HepG2 (cell line): ENCODE data around the gene GLIS2. TPM values are rescaled to one million over a fixed set of nuclear protein-coding genes. Genes with fewer than 3 reads are reported as not detected.

ENCODE experiments used
- GATAD2A ChIP-seq: IDR thresholded peaks from 2 replicates; pipeline ENCODE4 v1.6.1; 2016
- IRF2 ChIP-seq: IDR thresholded peaks from 2 replicates; pipeline ENCODE4 v1.6.1; 2018; ENCODE audit warnings: missing genetic modification reagents, missing compliant biosample characterization
- NR0B2 ChIP-seq: sonication (generic); formaldehyde crosslinking; IDR thresholded peaks from 2 replicates; pipeline ENCODE4 v1.4.0; 2020; ENCODE audit warnings: mild to moderate bottlenecking, missing genetic modification reagents
- PRDM10 ChIP-seq: sonication (generic); formaldehyde crosslinking; IDR thresholded peaks from 2 replicates; pipeline ENCODE4 v1.4.0; 2020; ENCODE audit warnings: low read depth, missing genetic modification reagents
- PRPF4 ChIP-seq: fragments of 200-400 bp; formaldehyde crosslinking; IDR thresholded peaks from 2 replicates; pipeline ENCODE4 v1.6.1; 2016; ENCODE audit warnings: low read length, low read depth; ENCODE audit not compliant: poor library complexity, severe bottlenecking
- SKIL ChIP-seq: sonication (generic); formaldehyde crosslinking; IDR thresholded peaks from 2 replicates; pipeline ENCODE4 v1.8.0; 2022; ENCODE audit warnings: missing genetic modification reagents, mild to moderate bottlenecking, moderate library complexity, borderline replicate concordance
- STAG1 ChIP-seq: sonication (generic); formaldehyde crosslinking; IDR thresholded peaks from 2 replicates; pipeline ENCODE4 v1.4.0; 2020; ENCODE audit warnings: missing genetic modification reagents
- ZIK1 ChIP-seq: sonication (generic); formaldehyde crosslinking; IDR thresholded peaks from 2 replicates; pipeline ENCODE4 v1.5.0; 2020; ENCODE audit warnings: mild to moderate bottlenecking, low read depth, missing genetic modification reagents, borderline replicate concordance
- ZNF136 ChIP-seq: sonication (generic); formaldehyde crosslinking; IDR thresholded peaks from 2 replicates; pipeline ENCODE4 v1.8.1; 2022; ENCODE audit warnings: low read depth, mild to moderate bottlenecking, moderate library complexity, missing genetic modification reagents
- ZNF451 ChIP-seq: sonication (generic); formaldehyde crosslinking; IDR thresholded peaks from 2 replicates; pipeline ENCODE4 v1.5.0; 2020; ENCODE audit warnings: mild to moderate bottlenecking, missing genetic modification reagents
- ZNF644 ChIP-seq: IDR thresholded peaks from 2 replicates; pipeline ENCODE4 v1.6.1; 2016; ENCODE audit warnings: low read depth
- ZNF709 ChIP-seq: sonication (generic); formaldehyde crosslinking; IDR thresholded peaks from 2 replicates; pipeline ENCODE4 v1.5.0; 2020; ENCODE audit warnings: mild to moderate bottlenecking, missing genetic modification reagents
- ZNF781 ChIP-seq: sonication (generic); formaldehyde crosslinking; IDR thresholded peaks from 2 replicates; pipeline ENCODE4 v1.5.1; 2020; ENCODE audit warnings: borderline replicate concordance, mild to moderate bottlenecking, missing genetic modification reagents; ENCODE audit errors: not compliant biosample characterization
- polyA plus RNA-seq, 8 experiments: library from polyadenylated mRNA; depleted of rRNA in 3 of 8; stranded (reverse) in 7 of 8; unstranded in 1 of 8; fragments of >200 nt; fragmentation: Illumina TruSeq in 4 of 8; extraction: Trizol in 4 of 8; gene quantifications; 2 replicates each; pipeline versions ENCODE4 v1.2.1 to v1.2.3, GENCODE V29; 2011 to 2016; ENCODE audit warnings: low read depth in 4 of 8, missing spikeins in 1 of 8, mixed read lengths in 1 of 8; ENCODE audit not compliant: insufficient read depth in 1 of 8
- total RNA-seq, 5 experiments: library from RNA; depleted of rRNA; stranded (reverse); fragments of >200 nt; fragmentation: Illumina TruSeq; extraction: Trizol; gene quantifications; 2 replicates each; pipeline ENCODE4 v1.2.3, GENCODE V29; 2016; ENCODE audit warnings: low read depth in 1 of 5
- TF ChIP-seq, protein P1 (sequence below): IDR thresholded peaks from 2 replicates; pipeline ENCODE4 v1.6.1; 2016; ENCODE audit warnings: mild to moderate bottlenecking
- TF ChIP-seq, protein P2 (sequence below): sonication (generic); formaldehyde crosslinking; IDR thresholded peaks from 2 replicates; pipeline ENCODE4 v1.4.0; 2020; ENCODE audit warnings: mild to moderate bottlenecking, missing genetic modification reagents

Gene GLIS2
- total and polyA plus RNA-seq, 2 of the 13 experiments (the other 11 are each of a cell fraction or from before 2014, with no cell fraction given) = 0.28 to 0.29 TPM

DNA sequence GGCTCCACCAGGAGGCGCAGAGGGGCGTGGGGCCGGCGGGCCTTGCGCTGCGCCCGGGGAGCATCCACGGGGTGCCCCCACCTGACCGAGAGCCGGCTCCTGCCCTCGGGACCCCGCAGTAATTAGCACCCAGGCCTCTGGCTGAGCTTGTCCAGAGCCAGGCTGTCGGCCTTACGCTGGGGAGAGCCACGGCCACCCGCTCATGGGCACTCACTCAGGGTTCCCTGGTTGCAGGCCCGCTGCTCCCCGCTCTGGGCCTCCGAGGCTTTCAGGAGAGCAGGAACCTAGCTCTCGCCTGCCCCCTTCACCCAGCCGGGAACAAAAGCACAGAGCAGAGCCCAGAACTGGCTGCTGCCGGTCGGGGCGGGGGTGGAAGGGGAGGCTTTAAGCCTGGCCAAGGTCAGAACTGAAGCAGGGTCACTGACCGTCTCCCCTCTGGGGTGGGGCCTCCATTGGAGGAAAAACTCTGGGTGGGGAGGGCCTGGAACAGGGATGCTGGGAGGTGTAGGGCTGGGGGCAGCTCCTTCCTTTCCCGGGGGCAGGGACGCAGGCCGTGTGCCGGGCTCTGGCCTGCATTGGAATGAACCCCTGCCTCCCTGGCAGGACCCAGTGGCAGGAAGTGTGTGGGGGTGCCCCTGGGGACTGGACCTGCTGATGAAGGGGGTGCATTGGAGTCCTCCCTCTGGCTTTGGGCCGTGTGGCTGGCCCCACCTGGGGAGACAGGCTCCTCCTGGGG is 12.3 kb downstream of the GLIS2 start (continued):
- peak; percentile 77; the same call in 1 of the 2 replicates for TF ChIP-seq PRDM10 (CRISPR knock-in tag)
- TF ChIP-seq STAG1 (CRISPR knock-in tag) = peak; percentile 79
- TF ChIP-seq GATAD2A (CRISPR knock-in tag) = peak; percentile 73
- TF ChIP-seq ZNF644 (CRISPR knock-in tag) = 0 out of 2 replicates have a peak, but pooled peaks have one; percentile 20
- TF ChIP-seq ZNF709 (CRISPR knock-in tag) = no peak
- TF ChIP-seq IRF2 (CRISPR knock-in tag) = peak; percentile 65; the same call in 1 of the 2 replicates
- peak; percentile 65; the same call in 1 of the 2 replicates for TF ChIP-seq ZNF451 (CRISPR knock-in tag)
- TF ChIP-seq ZNF136 = 0 out of 2 replicates have a peak, but pooled peaks have one; percentile 63
- TF ChIP-seq, protein P1, sequence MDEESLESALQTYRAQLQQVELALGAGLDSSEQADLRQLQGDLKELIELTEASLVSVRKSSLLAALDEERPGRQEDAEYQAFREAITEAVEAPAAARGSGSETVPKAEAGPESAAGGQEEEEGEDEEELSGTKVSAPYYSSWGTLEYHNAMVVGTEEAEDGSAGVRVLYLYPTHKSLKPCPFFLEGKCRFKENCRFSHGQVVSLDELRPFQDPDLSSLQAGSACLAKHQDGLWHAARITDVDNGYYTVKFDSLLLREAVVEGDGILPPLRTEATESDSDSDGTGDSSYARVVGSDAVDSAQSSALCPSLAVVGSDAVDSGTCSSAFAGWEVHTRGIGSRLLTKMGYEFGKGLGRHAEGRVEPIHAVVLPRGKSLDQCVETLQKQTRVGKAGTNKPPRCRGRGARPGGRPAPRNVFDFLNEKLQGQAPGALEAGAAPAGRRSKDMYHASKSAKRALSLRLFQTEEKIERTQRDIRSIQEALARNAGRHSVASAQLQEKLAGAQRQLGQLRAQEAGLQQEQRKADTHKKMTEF (CRISPR knock-in tag) = peak; percentile 77
- peak; percentile 38; the same call in 1 of the 2 replicates for TF ChIP-seq ZIK1 (CRISPR knock-in tag)
- no peak for TF ChIP-seq ZNF781
- peak; percentile 52; the same call in 1 of the 2 replicates for TF ChIP-seq SKIL
- TF ChIP-seq, protein P2, sequence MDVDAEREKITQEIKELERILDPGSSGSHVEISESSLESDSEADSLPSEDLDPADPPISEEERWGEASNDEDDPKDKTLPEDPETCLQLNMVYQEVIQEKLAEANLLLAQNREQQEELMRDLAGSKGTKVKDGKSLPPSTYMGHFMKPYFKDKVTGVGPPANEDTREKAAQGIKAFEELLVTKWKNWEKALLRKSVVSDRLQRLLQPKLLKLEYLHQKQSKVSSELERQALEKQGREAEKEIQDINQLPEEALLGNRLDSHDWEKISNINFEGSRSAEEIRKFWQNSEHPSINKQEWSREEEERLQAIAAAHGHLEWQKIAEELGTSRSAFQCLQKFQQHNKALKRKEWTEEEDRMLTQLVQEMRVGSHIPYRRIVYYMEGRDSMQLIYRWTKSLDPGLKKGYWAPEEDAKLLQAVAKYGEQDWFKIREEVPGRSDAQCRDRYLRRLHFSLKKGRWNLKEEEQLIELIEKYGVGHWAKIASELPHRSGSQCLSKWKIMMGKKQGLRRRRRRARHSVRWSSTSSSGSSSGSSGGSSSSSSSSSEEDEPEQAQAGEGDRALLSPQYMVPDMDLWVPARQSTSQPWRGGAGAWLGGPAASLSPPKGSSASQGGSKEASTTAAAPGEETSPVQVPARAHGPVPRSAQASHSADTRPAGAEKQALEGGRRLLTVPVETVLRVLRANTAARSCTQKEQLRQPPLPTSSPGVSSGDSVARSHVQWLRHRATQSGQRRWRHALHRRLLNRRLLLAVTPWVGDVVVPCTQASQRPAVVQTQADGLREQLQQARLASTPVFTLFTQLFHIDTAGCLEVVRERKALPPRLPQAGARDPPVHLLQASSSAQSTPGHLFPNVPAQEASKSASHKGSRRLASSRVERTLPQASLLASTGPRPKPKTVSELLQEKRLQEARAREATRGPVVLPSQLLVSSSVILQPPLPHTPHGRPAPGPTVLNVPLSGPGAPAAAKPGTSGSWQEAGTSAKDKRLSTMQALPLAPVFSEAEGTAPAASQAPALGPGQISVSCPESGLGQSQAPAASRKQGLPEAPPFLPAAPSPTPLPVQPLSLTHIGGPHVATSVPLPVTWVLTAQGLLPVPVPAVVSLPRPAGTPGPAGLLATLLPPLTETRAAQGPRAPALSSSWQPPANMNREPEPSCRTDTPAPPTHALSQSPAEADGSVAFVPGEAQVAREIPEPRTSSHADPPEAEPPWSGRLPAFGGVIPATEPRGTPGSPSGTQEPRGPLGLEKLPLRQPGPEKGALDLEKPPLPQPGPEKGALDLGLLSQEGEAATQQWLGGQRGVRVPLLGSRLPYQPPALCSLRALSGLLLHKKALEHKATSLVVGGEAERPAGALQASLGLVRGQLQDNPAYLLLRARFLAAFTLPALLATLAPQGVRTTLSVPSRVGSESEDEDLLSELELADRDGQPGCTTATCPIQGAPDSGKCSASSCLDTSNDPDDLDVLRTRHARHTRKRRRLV (CRISPR knock-in tag) = peak; percentile 44; the same call in 1 of the 2 replicates
- no peak for TF ChIP-seq NR0B2
- no peak for TF ChIP-seq PRPF4
